ENCODE results near the gene CDH15. TPM values are rescaled to one million over a fixed set of nuclear protein-coding genes. Genes with fewer than 3 reads are reported as not detected.

CDH15 gene
- total RNA-seq, 1 experiment from 2014 or later, result 1.5 TPM

DNA sequence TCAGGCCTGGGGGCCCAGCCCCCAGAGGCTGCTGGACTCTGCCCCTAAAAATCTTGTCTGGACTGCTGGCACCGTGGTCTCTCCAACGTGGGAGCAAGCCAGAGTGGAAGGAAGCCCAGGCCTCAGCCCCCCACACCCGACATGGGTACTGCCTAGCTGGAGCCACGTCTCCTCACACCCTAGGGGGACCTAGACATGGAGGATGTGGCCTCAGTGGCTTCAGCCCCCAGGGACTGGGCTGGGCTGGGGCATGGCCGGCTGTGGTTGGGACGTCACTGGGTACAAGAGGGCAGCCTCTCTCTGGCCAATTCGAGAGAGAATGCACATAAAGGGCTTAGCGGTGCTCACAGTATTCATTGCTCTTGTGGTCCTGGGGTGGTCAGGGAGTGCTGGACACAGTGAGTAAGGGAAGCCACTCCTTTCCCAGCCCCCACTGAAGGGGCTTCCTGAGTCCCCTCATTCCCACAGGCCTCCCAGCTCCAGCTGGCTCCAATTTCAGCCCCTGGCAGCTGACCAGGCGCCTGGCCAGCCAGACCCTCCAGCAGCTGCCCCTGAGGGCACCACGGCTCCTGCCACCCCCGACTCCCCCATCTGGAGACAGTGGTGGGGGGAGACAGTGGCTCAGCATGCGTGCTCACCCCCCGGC is 1.1 kb downstream of the CDH15 start:
- DNase-seq (no peak), ATAC-seq (no peak)
- H3K79me2 ChIP-seq (ENCODE audit: low read length), result no peaks in the 10 kb centered on the region
- H3K9ac ChIP-seq (ENCODE audit: low read length), result no peak overlapping the region
- H3K4me1 ChIP-seq (ENCODE audit: insufficient read depth, low read length), result peaks cover 9% of the 10 kb centered on the region; the same call in 1 of the 2 replicates
- H3K36me3 ChIP-seq (ENCODE audit: low read depth, low read length), result no peaks in the 10 kb centered on the region
- H3K27ac ChIP-seq (ENCODE audit: low read length), result no peak overlapping the region
- H3K27me3 ChIP-seq (ENCODE audit: low read length), result no peaks in the 10 kb centered on the region
- no peaks in the 10 kb centered on the region for H3K9me2 ChIP-seq (replicated peaks; ENCODE audit: low read length)
- no peak overlapping the region for H2AFZ ChIP-seq (ENCODE audit: low read length)
- no peaks in the 10 kb centered on the region for H3F3A ChIP-seq (ENCODE audit: low read length, unreplicated experiment)
- ChIA-PET POLR2A (ENCODE audit: unreplicated experiment) (no interaction called here), CTCF (no interaction called here)
- intact Hi-C loops (cut with micrococcal nuclease), result no loop called here
- no peak overlapping the region for H3K4me3 ChIP-seq (ENCODE audit: low read length)
- no peaks in the 10 kb centered on the region for H4K20me1 ChIP-seq (ENCODE audit: low read length)
- TF ChIP-seq EZH2phosphoT487 (IDR thresholded peaks at IDR 0.05; ENCODE audit: borderline replicate concordance, low read length), result no peak
- no peak for TF ChIP-seq EZH2 (IDR thresholded peaks at IDR 0.05; ENCODE audit: low read length, unreplicated experiment)
- TF ChIP-seq, protein P1, sequence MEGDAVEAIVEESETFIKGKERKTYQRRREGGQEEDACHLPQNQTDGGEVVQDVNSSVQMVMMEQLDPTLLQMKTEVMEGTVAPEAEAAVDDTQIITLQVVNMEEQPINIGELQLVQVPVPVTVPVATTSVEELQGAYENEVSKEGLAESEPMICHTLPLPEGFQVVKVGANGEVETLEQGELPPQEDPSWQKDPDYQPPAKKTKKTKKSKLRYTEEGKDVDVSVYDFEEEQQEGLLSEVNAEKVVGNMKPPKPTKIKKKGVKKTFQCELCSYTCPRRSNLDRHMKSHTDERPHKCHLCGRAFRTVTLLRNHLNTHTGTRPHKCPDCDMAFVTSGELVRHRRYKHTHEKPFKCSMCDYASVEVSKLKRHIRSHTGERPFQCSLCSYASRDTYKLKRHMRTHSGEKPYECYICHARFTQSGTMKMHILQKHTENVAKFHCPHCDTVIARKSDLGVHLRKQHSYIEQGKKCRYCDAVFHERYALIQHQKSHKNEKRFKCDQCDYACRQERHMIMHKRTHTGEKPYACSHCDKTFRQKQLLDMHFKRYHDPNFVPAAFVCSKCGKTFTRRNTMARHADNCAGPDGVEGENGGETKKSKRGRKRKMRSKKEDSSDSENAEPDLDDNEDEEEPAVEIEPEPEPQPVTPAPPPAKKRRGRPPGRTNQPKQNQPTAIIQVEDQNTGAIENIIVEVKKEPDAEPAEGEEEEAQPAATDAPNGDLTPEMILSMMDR (conservative IDR thresholded peaks at IDR 0.05; ENCODE audit: low read depth, low read length), result no peak
- BruUV-seq (replicated peaks), result no TSS peak
- H3K9me3 ChIP-seq (ENCODE audit: low read length), result no peaks in the 10 kb centered on the region
- H3K4me2 ChIP-seq (ENCODE audit: low read length), result no peak overlapping the region

DNA sequence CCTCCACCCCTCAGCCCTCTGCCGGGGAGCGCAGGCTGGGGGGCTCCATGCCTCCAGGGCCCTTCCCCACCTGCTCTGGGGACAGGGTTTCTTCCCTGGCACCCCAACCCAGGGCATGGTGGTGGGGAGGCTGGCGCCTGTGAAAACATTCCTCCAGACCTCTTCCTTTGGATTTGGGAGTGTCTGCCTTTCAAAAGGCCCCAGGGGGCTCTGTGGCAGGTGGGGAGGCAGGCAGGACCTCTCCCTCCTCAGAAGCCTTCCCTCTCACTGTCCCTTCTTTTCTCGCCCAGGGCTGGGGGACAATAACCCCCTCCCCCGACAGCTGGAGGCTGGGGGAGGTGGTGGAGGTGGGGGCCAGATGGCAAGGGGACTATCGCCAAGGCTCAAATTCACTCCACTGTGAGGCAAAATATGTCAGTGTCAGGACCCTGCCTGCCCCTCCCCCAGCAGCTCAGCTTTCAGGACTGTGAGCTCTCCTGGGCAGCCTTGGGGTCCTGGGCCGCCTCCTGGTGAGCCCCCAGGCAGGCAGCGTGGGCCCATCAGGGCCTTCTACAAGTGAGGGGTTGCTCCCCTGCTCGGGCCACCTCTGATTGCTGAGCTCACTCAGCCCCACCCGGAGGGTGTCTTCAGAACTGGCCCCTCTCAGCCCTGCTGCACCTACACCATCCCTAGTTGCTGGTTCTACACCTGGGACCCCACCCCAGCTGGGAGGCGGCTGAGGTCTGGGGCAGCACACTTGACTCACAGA is 1.8 kb downstream of the CDH15 start:
- intact Hi-C loops (cut with micrococcal nuclease), result no loop called here
- Histone ChIP-seq H3F3A (ENCODE audit: low read length, unreplicated experiment) (no peaks in the 10 kb centered on the region), H3K9ac (ENCODE audit: low read length) (no peak overlapping the region), H3K4me1 (ENCODE audit: insufficient read depth, low read length) (peaks cover 9% of the 10 kb centered on the region; the same call in 1 of the 2 replicates), H3K27me3 (ENCODE audit: low read length) (no peaks in the 10 kb centered on the region), H3K9me2 (replicated peaks; ENCODE audit: low read length) (no peaks in the 10 kb centered on the region), H3K9me3 (ENCODE audit: low read length) (no peaks in the 10 kb centered on the region), H3K4me3 (ENCODE audit: low read length) (no peak overlapping the region), H3K4me2 (ENCODE audit: low read length) (no peak overlapping the region), H3K27ac (ENCODE audit: low read length) (no peak overlapping the region), H4K20me1 (ENCODE audit: low read length) (no peaks in the 10 kb centered on the region), H2AFZ (ENCODE audit: low read length) (no peak overlapping the region), H3K79me2 (ENCODE audit: low read length) (no peaks in the 10 kb centered on the region), H3K36me3 (ENCODE audit: low read depth, low read length) (no peaks in the 10 kb centered on the region)
- ATAC-seq, result no peak
- TF ChIP-seq EZH2phosphoT487 (IDR thresholded peaks at IDR 0.05; ENCODE audit: borderline replicate concordance, low read length) (no peak), EZH2 (IDR thresholded peaks at IDR 0.05; ENCODE audit: low read length, unreplicated experiment) (no peak)
- TF ChIP-seq, protein P1 (conservative IDR thresholded peaks at IDR 0.05; ENCODE audit: low read depth, low read length), result no peak
- no peak for DNase-seq
- CTCF ChIA-PET, result no interaction called here
- POLR2A ChIA-PET (ENCODE audit: unreplicated experiment), result no interaction called here
- BruUV-seq (replicated peaks), result no TSS peak
